A673 (cell line): ENCODE results near the gene SPPL2B. TPM values are rescaled to one million over a fixed set of nuclear protein-coding genes. Genes with fewer than 3 reads are reported as not detected.
A peak's percentile ranks its signal among the peaks of the same experiment; 100 is the strongest.

ENCODE experiments used
- BruUV-seq: library from RNA; stranded (reverse); fragments of 400-500 nt; replicated peaks from 2 replicates; lab custom pipeline; 2021; lab: Mats Ljungman, UMichigan
- CTCF ChIA-PET: fragments of 300-600 bp; sonication (Branson Sonifier 250); formaldehyde crosslinking; loops from one replicate; lab custom pipeline; 2022; ENCODE audit warnings: antibody characterized with exemption; lab: Charles Lee
- POLR2A ChIA-PET: fragments of 300-600 bp; sonication (Branson Sonifier 250); formaldehyde crosslinking; loops from one replicate; lab custom pipeline; 2022; ENCODE audit warnings: antibody characterized with exemption; ENCODE audit not compliant: low non-redundant PET; lab: Charles Lee
- DNase-seq: peaks from one replicate; pipeline ENCODE4 v3.0.0-alpha.2; 2015; ENCODE audit warnings: low spot score
- H3K27ac ChIP-seq: fragments of 200-600 bp; sonication (generic); 2 replicates; pipeline ENCODE4 v1.5.1; 2016; ENCODE audit warnings: mixed run types, low read depth, mild to moderate bottlenecking, mixed read lengths, antibody characterized with exemption, low read length; ENCODE audit not compliant: poor library complexity, severe bottlenecking
- H3K27me3 ChIP-seq: fragments of 200-600 bp; sonication (generic); replicated peaks from 2 replicates; pipeline ENCODE4 v1.6.1; 2017; ENCODE audit warnings: mixed run types, low read depth, mild to moderate bottlenecking, mixed read lengths, antibody characterized with exemption, low read length; ENCODE audit not compliant: insufficient read depth, poor library complexity
- H3K36me3 ChIP-seq: fragments of 200-600 bp; sonication (generic); 2 replicates; pipeline ENCODE4 v1.6.1; 2016; ENCODE audit warnings: mixed run types, mild to moderate bottlenecking, mixed read lengths, antibody characterized with exemption, low read length; ENCODE audit not compliant: insufficient read depth, poor library complexity, severe bottlenecking
- H3K4me1 ChIP-seq: fragments of 200-600 bp; sonication (generic); 2 replicates; pipeline ENCODE4 v1.6.1; 2017; ENCODE audit warnings: mixed run types, mild to moderate bottlenecking, mixed read lengths, antibody characterized with exemption, low read length; ENCODE audit not compliant: insufficient read depth, poor library complexity, severe bottlenecking
- H3K4me3 ChIP-seq: fragments of 200-600 bp; sonication (generic); 2 replicates; pipeline ENCODE4 v1.5.1; 2016; ENCODE audit warnings: low read depth, mixed run types, mild to moderate bottlenecking, mixed read lengths, low read length; ENCODE audit not compliant: poor library complexity, severe bottlenecking
- H3K9me3 ChIP-seq: fragments of 200-600 bp; sonication (generic); 2 replicates; pipeline ENCODE4 v1.6.1; 2016; ENCODE audit warnings: mixed run types, low read depth, mild to moderate bottlenecking, mixed read lengths, antibody characterized with exemption, low read length; ENCODE audit not compliant: poor library complexity, severe bottlenecking
- EZH2 ChIP-seq: fragments of 200-600 bp; sonication (generic); IDR thresholded peaks from 2 replicates; pipeline ENCODE4 v1.6.1; 2017; ENCODE audit warnings: borderline replicate concordance, low read depth, mild to moderate bottlenecking, mixed read lengths, antibody characterized with exemption, low read length; ENCODE audit not compliant: poor library complexity, severe bottlenecking
- intact Hi-C: fragments of 100-400 bp; cut with micrococcal nuclease; formaldehyde crosslinking; loops from one replicate; pipeline ENCODE4 v1.10.0; 2022; ENCODE audit not compliant: unreplicated experiment
- total RNA-seq: library from RNA; stranded (reverse); gene quantifications from 2 replicates; pipeline ENCODE4 v1.2.3, GENCODE V29; 2021
- TF ChIP-seq, protein P1 (sequence below): fragments of 300-800, 200-600 bp; sonication (generic); conservative IDR thresholded peaks from 2 replicates; pipeline ENCODE4 v1.5.1; 2017; ENCODE audit warnings: low read depth, mild to moderate bottlenecking, antibody characterized with exemption, low read length, moderate library complexity, mixed read lengths

The SPPL2B gene
- total RNA-seq, 1 experiment from 2014 or later, result 86.8 TPM

DNA sequence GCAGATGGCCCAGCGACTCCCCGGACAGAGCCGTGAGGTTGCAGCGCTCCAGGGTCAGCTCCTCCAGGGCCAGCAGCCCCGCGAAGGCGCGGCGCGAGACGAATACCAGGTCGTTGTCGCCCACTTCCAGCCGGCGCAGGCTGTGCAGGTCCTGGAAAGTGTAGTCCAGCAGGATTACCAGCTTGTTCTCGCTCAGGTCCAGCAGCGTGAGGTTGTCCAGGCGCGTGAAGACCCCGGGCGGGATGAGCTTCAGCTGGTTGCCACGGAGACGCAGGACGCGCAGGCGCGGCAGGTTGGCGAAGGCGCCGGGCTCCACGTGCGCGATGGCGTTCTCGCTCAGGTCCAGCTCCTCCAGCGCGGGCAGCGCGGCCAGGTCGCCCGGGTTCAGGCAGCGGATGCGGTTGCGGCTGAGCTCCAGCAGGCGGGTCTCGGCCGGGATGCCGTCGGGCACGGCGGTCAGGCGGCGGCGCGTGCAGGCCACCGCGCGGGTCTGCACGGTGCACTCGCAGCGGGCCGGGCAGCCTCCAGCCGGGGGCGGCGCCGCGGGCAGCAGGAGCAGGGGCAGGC lies 37.2 kb upstream of the SPPL2B start:
- Histone ChIP-seq H3K4me3 (no peak overlapping the region), H3K27ac (no peak overlapping the region), H3K27me3 (peaks cover 46% of the 10 kb centered on the region), H3K36me3 (no peaks in the 10 kb centered on the region), H3K4me1 (peaks cover 18% of the 10 kb centered on the region), H3K9me3 (no peaks in the 10 kb centered on the region)
- ChIA-PET CTCF (interaction anchor here (0.7 kb wide), 1 partner anchor 510 kb away, joined by 4 read pairs; no protein-coding TSS in a partner anchor), POLR2A (no interaction called here)
- intact Hi-C loops, result no loop called here
- no peak for DNase-seq
- TF ChIP-seq, protein P1, sequence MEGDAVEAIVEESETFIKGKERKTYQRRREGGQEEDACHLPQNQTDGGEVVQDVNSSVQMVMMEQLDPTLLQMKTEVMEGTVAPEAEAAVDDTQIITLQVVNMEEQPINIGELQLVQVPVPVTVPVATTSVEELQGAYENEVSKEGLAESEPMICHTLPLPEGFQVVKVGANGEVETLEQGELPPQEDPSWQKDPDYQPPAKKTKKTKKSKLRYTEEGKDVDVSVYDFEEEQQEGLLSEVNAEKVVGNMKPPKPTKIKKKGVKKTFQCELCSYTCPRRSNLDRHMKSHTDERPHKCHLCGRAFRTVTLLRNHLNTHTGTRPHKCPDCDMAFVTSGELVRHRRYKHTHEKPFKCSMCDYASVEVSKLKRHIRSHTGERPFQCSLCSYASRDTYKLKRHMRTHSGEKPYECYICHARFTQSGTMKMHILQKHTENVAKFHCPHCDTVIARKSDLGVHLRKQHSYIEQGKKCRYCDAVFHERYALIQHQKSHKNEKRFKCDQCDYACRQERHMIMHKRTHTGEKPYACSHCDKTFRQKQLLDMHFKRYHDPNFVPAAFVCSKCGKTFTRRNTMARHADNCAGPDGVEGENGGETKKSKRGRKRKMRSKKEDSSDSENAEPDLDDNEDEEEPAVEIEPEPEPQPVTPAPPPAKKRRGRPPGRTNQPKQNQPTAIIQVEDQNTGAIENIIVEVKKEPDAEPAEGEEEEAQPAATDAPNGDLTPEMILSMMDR, result no peak
- TF ChIP-seq EZH2, result no peak
- no TSS peak for BruUV-seq

DNA sequence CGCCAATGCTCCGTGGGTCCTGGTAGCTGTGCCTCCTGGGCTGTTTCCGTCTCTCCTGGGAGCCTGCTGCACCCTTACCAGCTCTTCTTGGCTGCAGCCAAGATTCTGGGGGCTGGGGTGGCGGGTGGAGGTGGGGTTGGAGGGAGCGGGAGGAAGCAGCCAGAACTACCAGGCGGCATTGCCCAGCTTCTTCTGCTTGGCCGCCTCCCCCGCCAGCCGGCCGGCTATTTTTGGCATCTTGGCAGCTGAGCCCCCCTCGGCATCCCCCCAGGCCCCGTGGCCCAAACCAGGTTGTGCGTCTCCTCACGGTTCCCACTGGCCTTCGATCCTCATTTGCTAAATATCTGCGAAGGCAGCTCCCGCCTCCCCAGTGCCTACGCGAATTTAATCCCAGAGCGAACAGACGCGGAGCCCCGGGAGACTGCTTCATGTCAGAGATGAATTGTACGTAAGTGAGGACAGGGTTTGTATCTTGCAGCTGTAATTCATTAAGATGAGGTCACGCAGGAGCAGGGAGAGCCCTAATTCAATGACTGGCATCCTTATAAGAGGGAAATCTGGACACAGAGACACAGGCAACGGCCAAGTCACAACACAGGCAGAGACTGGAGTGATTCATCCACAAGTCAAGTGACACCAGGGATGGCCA lies 33.7 kb upstream of the SPPL2B start:
- H3K27ac ChIP-seq, result no peak overlapping the region
- CTCF ChIA-PET, result interaction anchor here (0.5 to 0.6 kb wide), 3 partner anchors 74 to 274 kb away, joined by 3 to 8 read pairs (median 6); no protein-coding TSS in a partner anchor

DNA sequence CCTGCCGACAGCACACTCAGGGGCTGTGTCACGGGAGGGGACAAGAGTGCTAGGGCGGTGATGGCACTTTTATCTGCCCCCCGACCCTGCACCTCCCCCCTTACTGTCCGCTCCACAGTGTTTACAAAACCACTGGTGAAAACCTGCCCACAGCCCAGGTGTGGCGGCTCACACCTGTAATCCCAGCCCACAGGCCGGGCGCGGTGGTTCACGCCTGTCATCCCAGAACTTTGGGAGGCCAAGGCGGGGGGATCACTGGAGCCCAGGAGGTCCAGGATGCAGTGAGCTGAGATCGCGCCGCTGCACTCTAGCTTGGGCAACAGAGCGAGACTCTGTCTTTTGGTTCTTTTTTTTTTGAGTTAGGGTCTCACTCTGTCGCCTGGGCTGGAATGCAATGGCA lies 32.3 kb upstream of the SPPL2B start:
- no TSS peak for BruUV-seq
- intact Hi-C loops, result no loop called here
- ChIA-PET POLR2A (no interaction called here), CTCF (no interaction called here)
- DNase-seq, result no peak
- Histone ChIP-seq H3K27me3 (peaks cover 17% of the 10 kb centered on the region), H3K27ac (no peak overlapping the region), H3K9me3 (no peaks in the 10 kb centered on the region), H3K36me3 (no peaks in the 10 kb centered on the region), H3K4me1 (peaks cover 11% of the 10 kb centered on the region), H3K4me3 (no peak overlapping the region)
- TF ChIP-seq EZH2, result no peak
- TF ChIP-seq, protein P1, result no peak

More for the DNA sequence above, 33.7 kb upstream of the SPPL2B start:
- peaks cover 18% of the 10 kb centered on the region for H3K4me1 ChIP-seq
- peaks cover 30% of the 10 kb centered on the region for H3K27me3 ChIP-seq
- H3K4me3 ChIP-seq, result no peak overlapping the region
- POLR2A ChIA-PET, result interaction anchor here (0.5 to 0.7 kb wide), 3 partner anchors 45 to 455 kb away, joined by 4 to 11 read pairs (median 4); no protein-coding TSS in a partner anchor
- DNase-seq, result peak; percentile 66
- H3K9me3 ChIP-seq, result no peaks in the 10 kb centered on the region
- no TSS peak for BruUV-seq
- TF ChIP-seq EZH2, result no peak
- TF ChIP-seq, protein P1, result no peak
- intact Hi-C loops, result no loop called here
- no peaks in the 10 kb centered on the region for H3K36me3 ChIP-seq
